ENCODE measurements around the gene FAM53A. TPM values are rescaled to one million over a fixed set of nuclear protein-coding genes. Genes with fewer than 3 reads are reported as not detected.

FAM53A gene
- total RNA-seq, 1 donor from 2014 or later: 1.7 TPM

DNA sequence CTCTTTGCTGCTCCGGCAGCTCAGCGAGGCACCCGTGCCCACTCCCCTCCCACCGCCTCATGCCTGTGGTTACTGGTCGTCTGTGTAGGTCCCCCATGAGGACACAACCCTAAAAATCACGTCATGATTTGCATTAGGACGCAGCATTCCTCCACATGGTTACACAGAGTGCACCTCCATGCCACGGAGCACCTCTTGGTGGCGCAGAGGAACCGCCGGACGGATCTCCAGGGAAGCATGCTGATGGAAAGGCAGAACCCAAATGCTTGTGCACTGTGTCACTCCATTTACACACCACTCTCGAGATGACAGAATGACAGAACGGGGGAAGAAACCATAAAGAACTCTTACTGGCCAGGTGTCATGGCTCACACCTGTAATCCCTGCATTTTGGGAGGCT lies 22.4 kb downstream of the FAM53A start:
- intact Hi-C loops (cut with DNase I): no loop called here
- TF ChIP-seq, protein P1, sequence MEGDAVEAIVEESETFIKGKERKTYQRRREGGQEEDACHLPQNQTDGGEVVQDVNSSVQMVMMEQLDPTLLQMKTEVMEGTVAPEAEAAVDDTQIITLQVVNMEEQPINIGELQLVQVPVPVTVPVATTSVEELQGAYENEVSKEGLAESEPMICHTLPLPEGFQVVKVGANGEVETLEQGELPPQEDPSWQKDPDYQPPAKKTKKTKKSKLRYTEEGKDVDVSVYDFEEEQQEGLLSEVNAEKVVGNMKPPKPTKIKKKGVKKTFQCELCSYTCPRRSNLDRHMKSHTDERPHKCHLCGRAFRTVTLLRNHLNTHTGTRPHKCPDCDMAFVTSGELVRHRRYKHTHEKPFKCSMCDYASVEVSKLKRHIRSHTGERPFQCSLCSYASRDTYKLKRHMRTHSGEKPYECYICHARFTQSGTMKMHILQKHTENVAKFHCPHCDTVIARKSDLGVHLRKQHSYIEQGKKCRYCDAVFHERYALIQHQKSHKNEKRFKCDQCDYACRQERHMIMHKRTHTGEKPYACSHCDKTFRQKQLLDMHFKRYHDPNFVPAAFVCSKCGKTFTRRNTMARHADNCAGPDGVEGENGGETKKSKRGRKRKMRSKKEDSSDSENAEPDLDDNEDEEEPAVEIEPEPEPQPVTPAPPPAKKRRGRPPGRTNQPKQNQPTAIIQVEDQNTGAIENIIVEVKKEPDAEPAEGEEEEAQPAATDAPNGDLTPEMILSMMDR (IDR thresholded peaks at IDR 0.05): no peak

DNA sequence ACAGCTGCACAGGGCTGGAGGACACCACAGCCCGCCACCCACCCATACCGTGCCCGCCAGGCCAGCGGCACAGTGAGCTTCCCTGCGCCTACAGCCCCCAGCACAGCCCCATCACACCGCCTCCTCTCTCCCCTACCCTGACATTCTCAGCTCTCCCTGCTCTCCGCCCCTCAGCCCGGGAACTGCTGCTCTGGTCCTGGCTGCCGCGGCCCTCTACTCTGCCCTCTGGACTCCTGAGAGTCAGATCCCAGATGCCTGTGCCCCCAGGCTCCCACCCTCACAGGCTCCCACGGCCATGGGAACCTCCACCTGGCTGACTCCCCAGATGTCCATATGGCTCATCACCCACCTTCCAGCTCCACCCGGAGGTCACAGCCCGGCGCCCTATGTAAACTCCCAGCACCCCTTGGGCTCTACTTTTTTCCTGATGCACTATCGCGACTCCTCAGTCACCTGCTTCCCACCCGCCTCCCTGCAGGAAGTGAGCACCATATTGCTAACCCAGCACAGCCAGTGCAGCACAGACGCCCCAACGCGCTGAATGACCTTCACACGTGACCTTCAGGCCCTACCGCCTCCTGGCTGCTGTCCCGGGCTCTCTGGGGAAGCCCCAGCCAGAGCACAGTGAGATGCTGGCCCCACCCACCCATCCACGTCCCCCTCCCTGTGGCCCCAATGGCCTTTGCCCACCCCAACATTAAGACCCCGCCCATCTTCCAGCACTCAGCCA lies 23.0 kb downstream of the FAM53A start:
- Histone ChIP-seq H3K27me3 (ENCODE audit: low read depth) (no peaks in the 10 kb centered on the region), H3K4me1 (no peaks in the 10 kb centered on the region), H3K36me3 (no peaks in the 10 kb centered on the region), H3K27ac (no peak overlapping the region), H3K4me3 (no peak overlapping the region), H3K9me3 (no peaks in the 10 kb centered on the region)
- TF ChIP-seq, protein P1 (IDR thresholded peaks at IDR 0.05): no peak
- intact Hi-C loops (cut with DNase I): no loop called here
- DNase-seq (no peak), ATAC-seq (no peak)

More for the DNA sequence above, 22.4 kb downstream of the FAM53A start:
- DNase-seq: no peak
- H3K4me3 ChIP-seq: no peak overlapping the region
- no peaks in the 10 kb centered on the region for H3K27me3 ChIP-seq (ENCODE audit: low read depth)
- H3K27ac ChIP-seq: no peak overlapping the region
- H3K36me3 ChIP-seq: no peaks in the 10 kb centered on the region
- no peak for ATAC-seq
- H3K9me3 ChIP-seq: no peaks in the 10 kb centered on the region
- no peaks in the 10 kb centered on the region for H3K4me1 ChIP-seq

DNA sequence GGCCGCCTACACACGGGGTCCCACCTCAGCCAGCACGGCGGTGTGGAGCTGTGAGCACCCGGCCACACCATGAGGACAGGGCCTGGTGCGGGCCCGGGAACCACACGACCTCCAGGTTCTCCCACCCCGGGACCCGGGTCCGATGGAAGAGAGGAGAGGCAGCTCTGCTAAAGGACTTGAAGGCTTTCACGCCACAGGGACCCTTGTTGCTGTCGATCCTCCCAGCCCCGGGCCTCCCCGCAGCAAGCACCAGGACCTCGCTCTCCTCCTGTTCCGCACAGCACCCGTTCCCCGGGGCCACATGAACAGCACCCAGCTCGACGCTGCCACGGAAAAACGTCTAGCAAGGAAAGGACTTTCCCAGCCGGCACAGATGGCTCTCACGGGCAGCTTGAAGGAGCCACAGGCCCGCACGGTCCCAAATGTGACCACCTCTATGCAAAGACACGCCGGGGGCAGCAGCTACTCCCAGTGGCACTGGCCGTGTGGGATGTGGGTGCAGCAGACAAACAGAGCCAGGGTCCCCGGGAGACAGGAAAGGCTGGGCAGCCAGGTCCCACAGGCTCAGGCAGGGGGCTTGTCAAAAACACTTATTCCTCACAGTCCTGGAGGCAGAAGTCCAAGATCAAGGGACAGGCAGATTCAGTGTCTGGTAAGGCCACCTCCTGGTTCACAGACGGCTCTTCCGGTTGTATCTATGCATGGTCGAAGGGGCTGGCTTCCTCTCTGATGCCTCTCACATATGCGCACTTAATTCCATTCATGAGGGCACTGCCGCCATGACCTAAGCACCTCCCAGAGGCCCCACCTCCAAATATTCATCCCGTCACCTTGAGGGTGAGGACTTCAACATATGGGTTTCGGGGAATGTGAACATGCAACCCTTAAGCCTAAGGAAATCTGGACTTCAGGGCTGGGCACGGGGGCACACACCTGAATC lies 24.7 kb downstream of the FAM53A start:
- TF ChIP-seq, protein P1 (IDR thresholded peaks at IDR 0.05): no peak
- H3K4me3 ChIP-seq: no peak overlapping the region
- H3K9me3 ChIP-seq: no peaks in the 10 kb centered on the region
- no peaks in the 10 kb centered on the region for H3K36me3 ChIP-seq
- DNase-seq (no peak), ATAC-seq (no peak)
- no peaks in the 10 kb centered on the region for H3K4me1 ChIP-seq
- intact Hi-C loops (cut with DNase I): no loop called here
- no peaks in the 10 kb centered on the region for H3K27me3 ChIP-seq (ENCODE audit: low read depth)
- no peak overlapping the region for H3K27ac ChIP-seq

DNA sequence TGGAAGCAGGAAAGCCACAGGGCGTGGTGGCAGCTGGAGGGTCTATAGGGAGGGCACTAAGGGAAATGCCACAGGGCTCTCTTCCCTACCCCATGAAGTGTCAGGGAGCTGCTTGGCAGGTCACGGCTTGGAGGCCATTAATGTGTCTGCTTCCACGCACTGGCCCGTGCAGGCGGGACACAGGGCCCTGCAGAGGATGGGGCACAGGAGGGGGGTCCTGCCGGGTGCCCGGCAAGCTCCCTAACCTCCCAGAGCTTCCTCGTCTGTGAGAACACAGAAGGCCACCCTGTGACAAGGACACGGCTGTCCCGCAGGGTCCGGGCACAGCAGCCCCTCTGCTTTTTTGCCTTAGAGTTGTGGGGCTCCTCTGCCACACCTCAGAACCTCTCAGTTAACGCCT lies 25.5 kb downstream of the FAM53A start:
- Histone ChIP-seq H3K27me3 (ENCODE audit: low read depth) (no peaks in the 10 kb centered on the region), H3K36me3 (no peaks in the 10 kb centered on the region), H3K4me3 (no peak overlapping the region), H3K4me1 (no peaks in the 10 kb centered on the region), H3K9me3 (no peaks in the 10 kb centered on the region), H3K27ac (no peak overlapping the region)
- ATAC-seq (no peak), DNase-seq (no peak)
- intact Hi-C loops (cut with DNase I): no loop called here
- TF ChIP-seq, protein P1 (IDR thresholded peaks at IDR 0.05): no peak

DNA sequence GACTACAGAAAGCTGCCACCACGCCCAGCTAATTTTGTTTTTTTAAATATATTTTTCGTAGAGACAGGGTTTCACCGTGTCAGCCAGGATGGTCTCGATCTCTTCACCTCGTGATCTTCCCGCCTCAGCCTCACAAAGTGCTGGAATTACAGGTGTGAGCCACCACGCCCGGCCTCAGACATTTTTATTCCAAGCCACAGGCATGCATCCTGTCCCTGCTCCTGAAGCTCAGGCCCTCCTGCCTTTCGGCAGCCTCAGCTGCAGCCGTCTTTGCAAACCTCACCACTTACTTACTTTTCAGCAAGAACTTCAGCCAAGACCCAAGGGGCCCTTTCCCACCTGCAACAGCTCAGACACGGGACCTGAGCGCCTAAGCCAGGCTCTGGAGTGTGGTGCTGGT lies 26.0 kb downstream of the FAM53A start:
- ATAC-seq: no peak
- intact Hi-C loops (cut with DNase I): no loop called here

More for the DNA sequence above, 26.0 kb downstream of the FAM53A start:
- TF ChIP-seq, protein P1 (IDR thresholded peaks at IDR 0.05): no peak
- H3K27ac ChIP-seq: no peak overlapping the region
- H3K27me3 ChIP-seq (ENCODE audit: low read depth): no peaks in the 10 kb centered on the region
- no peaks in the 10 kb centered on the region for H3K36me3 ChIP-seq
- H3K4me1 ChIP-seq: no peaks in the 10 kb centered on the region
- no peak overlapping the region for H3K4me3 ChIP-seq
- no peak for DNase-seq
- no peaks in the 10 kb centered on the region for H3K9me3 ChIP-seq

Data from lower lobe of right lung (tissue), 2 donors.